ENCODE data around the gene AMIGO1.
"Not testable (repeated sequence)": the region's sequence is repeated elsewhere in the genome, so short reads cannot be mapped to it uniquely, and the experiment has no call there.

AMIGO1 gene

DNA sequence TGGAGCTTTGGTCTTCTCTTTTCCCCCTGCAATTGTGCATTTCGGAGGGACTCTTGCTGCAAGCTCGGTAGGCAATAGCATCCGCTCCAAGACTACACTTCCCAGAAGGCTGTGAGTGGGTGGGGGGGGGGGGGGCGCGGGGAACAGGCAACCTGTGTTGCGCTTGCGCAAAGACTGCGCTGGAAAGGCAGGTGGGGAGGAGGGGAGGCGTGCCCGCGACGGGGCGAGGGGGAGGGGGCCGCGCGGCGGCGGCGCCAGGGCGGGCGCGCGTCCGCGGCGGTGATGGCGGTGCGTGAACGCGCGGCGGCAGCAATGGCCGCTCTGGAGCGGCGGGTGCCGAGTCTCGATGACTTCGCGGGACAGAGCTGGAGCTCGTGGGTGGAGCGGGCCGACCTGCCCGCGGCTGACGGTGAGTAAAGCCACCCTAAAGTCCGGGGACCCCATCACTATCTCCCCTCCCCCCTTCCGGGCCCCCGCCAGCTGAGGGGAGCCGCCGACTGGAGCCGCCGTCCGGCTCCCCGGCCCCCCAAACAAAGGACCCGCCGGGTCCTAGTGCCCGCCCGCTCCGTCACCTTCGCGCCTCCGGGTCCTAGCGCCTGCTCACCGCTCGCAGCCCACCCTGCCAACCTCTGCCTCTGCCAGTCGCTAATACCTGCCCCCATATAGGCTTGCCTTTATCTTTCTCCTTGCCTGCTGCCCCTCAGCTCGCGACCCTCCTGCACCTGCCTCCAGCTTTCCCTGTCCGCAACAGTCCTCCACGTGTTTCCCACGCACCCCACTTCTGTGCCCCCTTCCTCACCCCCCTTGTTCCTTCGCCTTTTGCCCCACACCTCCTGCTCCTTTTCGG, 25.6 kb downstream of the AMIGO1 start, which contains the start of gene ATXN7L2:
ATXN7L2 (plus strand) TSS at position 234 of the 847 bp plus-strand sequence; CDS start at position 283, 49 bp downstream.
- DNase-seq (ENCODE audit: low read depth in 2 of 2) = peak; percentile 88 to 90

DNA sequence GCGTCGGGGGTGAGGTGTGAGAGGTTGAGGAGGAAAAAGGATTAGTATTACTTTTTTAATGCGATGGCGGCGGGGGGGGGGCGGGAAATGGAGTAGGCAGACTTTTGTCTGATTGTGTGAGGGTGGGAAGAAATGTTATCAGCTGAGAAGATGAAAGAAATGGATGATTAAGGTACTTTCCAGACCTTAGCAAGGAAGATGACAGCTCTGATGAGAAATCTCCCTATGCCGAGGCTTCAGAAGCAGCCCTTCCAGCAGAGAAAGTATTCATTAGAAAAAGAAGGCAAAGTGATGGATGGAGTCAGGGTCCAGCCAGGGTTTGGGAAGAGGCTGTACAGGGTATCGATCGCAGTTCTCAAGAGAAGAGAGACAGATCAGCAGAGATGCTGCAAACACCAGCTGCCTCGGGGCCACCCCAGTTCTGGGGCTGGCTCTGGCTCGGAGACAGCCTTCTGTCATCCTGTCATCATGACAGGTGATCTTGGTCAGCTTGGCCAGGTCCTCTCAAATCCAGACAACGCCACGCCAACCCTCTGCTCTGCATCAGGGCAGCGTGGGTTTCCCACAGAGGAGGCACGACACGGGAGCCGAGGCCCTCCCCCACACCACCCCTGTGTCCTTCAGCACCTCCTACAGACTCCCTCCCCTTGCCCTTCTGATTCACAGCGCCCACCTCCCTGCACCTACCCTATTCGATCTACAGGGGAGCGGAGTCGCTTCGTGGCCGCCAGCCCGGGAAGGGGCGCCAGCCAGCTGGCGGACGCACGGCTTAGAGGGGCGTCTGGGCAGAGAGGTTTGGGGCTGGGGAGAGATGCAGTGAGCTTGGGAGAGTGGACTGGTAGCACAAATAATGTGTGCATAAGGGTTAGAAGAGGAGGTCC, 26.5 kb downstream of the AMIGO1 start:
- DNase-seq (ENCODE audit: low read depth in 2 of 2) = no peak

DNA sequence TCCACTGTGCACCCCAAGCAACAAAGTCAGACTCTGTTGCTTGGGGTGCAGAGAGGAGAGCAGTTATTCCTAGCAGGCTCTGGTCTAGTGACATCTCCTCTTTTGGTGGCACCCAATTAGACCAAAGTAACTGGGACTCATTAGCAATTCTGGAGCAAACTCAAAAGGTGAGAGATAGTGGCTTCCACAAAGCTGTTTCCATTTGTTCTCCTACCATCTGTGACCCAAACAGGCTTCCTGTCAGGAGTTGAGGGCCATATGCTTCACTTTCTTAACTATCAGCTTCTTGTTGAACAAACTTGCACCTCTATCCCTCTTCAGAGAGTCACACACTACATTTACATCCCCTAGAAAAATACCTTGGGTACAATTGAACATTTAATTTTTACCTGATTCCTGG, 27.3 kb downstream of the AMIGO1 start:
- no peak for DNase-seq (ENCODE audit: low read depth in 2 of 2)

DNA sequence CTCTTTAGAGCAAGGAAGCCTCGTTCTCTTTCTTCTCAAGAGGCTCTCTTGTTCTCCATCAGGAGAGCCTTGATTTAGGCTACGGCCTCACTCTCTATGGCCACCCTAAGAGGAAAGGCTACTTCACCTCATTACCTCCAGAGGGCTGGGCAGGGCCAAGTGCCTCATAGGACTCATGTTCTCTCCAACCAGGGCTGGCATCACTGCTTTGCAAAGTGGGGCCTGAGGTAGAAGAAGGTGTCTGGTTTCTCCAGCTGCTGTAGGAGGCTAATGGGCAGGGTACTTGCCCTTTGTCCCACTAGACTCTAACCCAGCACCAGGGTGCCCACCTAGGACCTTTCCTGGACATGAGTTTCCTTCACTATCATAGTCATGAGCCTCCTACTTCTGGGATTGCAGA, 27.9 kb downstream of the AMIGO1 start:
- no peak for DNase-seq (ENCODE audit: low read depth in 2 of 2)

DNA sequence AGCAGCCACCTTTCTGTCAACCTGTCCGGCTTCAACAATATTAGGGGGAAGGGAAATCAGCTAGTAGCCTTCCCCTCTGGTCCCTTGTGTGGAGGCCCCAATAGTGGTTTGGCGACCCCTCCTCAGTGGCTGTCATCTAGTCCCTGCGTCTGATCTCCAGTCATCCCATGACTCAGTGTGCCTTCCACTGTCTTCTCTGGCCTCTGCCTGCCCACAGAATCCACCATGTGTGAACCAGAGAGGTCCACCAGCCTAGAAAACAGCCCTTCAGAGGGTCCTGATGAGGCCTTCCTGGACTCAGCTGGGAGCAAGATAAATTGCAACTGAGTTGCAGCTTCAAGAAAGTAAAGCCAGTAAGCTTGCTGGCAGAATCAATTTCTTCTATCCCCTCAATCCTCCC, 29.6 kb downstream of the AMIGO1 start:
- DNase-seq (ENCODE audit: low read depth in 2 of 2) = no peak

DNA sequence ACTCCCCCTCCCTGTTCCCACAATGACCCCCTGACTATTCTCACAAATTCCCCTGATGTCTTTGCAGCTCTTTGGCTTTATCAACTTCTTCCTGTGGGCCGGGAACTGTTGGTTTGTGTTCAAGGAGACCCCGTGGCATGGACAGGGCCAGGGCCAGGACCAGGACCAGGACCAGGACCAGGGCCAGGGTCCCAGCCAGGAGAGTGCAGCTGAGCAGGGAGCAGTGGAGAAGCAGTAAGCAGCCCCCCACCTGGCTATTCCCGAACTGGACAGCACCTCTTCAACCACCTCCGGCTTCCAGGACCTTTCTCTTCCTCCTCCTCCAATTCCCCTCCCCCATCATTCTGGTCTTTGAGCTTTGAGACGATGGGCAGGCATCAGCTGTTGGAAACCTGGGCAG, 30.2 kb downstream of the AMIGO1 start:
- no peak for DNase-seq (ENCODE audit: low read depth in 2 of 2)

DNA sequence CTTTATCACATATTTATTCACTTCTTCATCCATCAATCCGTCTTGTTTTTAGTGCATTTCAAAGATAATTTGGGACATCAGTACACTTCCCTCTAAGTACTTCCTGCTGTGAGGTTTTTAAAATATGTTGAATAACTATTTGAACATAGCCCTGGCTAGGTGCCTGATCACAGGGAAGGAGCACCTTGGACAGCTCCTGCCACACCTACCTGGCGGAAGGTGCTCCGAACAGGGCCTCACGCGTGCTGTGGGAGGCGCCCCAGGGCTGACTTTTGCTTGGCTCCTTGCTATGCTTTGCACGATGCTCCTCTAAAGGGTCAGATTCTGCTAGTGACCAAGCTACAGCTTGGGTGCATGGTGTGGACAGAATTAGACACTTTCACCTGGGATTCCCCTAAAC, 30.7 kb downstream of the AMIGO1 start:
- no peak for DNase-seq (ENCODE audit: low read depth in 2 of 2)

DNA sequence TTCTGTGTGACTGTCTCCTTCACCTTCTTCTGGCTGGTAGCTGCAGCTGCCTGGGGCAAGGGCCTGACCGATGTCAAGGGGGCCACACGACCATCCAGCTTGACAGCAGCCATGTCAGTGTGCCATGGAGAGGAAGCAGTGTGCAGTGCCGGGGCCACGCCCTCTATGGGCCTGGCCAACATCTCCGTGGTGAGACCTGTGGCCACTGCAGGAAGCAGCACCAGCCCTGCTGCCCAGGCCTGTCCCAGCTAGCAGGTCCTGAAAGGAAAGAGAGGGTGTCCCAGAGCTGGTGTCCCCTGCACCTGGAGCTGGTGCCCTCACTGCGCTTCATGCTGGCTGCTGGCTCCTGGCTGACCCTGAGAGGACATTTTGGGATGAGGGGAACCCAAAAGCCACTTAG, 31.7 kb downstream of the AMIGO1 start:
- no peak for DNase-seq (ENCODE audit: low read depth in 2 of 2)

DNA sequence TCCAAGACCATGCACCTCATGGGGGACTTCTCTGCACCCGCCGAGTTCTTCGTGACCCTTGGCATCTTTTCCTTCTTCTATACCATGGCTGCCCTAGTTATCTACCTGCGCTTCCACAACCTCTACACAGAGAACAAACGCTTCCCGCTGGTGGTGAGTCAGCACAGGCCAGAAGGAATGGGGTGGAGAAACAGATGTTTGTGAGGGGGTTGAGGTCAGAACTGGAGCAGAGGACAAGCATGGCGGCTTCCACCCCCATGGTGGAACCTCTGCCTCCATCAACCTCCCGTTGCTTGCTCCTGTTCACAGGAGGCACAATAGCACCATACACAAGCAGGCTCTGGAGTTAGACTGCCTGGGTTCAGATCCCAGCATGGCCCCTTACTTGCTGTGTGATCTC, 32.7 kb downstream of the AMIGO1 start:
- DNase-seq (ENCODE audit: low read depth in 2 of 2) = no peak

DNA sequence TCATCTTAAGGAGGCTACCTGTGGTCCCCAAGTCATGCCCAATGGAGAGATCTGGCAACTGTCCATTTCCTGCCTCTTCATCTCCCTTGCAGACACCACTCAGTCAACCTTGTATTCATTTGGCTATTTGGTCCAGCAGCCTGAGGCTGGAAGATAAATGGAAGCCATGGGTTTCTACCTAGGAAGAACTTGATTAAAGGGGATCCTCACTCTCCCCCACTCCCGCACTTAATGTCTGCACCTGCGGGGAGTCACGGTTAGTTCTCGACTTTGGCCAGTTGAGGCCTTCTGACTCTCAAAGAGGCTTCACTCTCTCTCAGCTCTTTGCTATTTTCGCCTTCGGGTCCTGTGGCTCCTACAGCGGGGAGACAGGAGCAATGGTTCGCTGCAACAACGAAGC, 34.3 kb downstream of the AMIGO1 start:
- DNase-seq (ENCODE audit: low read depth in 2 of 2) = no peak

DNA sequence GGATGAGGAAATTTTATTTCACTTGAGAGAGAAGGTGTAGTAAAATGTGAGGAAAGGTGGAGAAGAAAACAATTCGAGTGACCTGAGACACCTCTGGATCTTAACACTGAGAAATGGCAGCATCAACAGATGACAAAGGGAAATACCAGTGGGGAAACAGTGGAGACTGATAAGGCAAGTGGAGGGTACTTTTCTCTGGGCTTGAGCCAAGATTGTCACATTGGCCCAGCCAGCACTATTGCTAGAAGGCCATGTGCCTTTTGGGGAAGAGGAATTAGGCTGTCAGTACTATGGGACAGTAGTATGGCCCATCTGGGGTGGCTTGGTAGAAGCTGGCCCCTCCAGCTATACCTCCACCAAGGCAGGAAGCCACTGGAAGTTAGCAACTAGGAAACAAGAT, 34.8 kb downstream of the AMIGO1 start:
- no peak for DNase-seq (ENCODE audit: low read depth in 2 of 2)

DNA sequence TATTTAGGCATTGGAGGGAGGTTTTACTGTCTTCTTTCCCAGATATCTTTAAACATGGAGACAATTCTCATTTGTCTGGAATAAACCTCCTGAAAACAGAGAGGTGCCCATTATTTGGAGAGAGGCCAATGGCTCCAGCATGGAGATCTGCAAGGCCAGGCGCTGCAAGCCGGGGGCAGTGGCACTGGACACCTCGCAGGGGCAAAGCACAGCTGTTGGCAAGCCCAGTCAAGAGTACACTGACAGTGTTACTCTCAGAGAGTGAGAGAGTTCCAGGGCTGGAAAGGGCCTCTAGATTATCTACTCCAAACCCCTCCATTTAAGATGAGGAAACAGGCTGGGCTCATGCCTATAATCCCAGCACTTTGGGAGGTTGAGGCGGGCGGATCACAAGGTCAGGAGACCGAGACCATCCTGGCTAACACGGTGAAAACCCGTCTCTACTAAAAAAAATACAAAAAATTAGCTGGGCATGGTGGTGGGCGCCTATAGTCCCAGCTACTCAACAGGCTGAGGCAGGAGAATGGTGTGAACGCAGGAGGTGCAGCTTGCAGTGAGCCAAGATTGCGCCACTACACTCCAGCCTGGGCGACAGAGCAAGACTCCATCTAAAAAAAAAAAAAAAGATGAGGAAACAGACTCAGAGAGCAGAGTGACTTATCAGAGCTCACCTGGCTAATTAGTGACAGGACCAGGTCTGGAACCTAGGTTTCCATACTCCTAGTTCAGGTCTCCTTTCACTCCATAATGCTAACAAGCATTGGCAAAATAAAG, 36.1 kb downstream of the AMIGO1 start:
- not testable (repeated sequence) for DNase-seq (ENCODE audit: low read depth in 2 of 2)

DNA sequence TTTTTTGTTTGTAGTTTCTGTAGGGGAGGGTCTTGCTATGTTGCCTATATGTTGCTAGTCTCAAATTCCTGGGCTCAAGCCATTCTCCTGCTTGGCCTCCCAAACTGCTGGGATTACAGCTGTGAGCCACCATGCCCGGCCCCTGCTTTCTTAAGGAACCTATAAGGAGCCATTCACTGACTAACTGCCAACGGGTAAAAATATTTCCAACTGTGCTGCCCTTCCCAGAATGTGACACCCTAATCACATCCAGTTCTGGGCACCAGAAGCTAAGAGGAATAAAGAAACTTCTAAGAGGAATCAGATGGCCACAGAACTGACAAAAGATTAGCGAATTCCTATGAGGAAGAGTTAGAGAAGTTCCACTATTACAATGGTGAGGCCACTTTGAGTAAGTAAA, 36.7 kb downstream of the AMIGO1 start:
- DNase-seq (ENCODE audit: low read depth in 2 of 2) = no peak

DNA sequence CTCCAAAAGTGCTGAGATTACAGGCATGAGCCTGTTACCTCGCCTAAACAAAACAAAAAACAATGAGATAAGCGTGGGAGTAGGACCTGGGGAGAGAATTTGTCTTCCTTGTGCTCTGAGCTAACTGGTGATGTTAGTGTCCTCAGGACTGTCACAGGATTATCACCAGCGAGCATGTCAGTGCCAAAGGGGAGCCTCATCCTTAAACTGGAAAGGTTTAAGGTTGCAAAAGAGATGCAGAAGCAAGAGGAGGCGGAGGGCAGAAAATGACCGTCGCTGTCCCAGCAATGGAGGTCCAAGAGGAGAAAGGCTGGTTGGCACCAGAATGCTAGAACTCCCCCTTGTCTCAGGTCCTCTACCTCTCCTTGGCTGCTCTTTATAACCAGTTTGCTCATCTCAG, 39.3 kb downstream of the AMIGO1 start:
- no peak for DNase-seq (ENCODE audit: low read depth in 2 of 2)

DNA sequence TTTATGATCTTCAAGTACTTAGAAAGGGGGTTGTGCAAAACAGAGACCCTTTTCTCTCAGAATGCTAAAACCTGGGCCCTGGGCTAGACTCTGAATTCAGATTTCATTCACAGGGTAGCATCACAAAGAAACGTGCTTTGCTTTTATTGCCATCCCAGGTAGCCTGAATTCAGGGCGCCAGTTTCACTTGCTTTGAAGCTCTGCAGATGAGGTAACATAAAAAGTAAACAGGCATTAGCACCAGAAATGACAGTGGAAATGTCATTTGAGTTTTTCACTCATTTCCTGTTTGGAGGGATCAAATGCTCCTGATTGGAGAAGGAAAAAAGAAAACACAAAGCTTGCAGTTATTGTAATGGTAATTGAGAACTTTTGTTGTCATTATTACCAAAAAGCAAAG, 40.6 kb downstream of the AMIGO1 start:
- DNase-seq (ENCODE audit: low read depth in 2 of 2) = no peak

DNA sequence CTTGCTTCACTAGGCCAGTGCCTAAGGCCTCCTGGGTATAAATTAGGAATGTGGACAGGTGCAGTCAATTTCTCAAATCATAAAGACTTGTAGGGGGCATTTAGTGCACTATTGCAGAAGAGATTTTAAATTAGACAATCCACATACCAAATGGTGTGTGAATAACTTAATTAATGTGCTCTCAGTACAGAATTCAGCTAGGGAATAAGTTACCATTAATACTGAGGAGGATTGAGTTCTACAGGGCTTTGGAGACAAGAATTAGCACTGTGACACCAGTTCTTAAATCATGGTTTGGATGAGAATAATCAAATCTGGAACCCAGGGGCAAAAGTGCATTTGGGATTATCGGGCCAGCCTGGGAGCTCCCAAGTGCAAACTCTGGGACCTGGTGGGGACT, 41.5 kb downstream of the AMIGO1 start:
- no peak for DNase-seq (ENCODE audit: low read depth in 2 of 2)

DNA sequence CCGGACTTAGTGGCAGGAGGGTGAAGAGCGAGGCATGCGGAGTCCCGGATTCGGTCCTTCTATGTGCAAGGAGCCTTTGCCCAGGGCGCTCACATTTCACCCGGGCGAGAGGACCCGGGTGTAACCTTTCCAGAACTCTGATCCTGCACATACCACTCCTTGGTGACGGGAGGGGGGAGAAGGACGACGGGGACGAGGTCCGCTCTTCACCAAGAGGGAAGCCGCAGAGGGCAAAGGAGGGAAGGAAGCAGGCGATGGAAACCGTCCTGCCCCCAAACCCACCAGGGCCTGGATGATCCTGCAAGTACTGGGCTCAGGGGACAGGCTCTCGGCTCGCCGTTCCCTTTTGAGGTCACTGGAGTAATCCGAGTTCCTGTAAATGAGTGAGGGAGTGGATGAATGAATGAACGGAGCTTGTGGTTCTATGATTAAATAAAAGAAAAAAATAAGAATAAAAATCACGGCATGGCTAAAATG, 42.2 kb downstream of the AMIGO1 start:
- no peak for DNase-seq (ENCODE audit: low read depth in 2 of 2)

DNA sequence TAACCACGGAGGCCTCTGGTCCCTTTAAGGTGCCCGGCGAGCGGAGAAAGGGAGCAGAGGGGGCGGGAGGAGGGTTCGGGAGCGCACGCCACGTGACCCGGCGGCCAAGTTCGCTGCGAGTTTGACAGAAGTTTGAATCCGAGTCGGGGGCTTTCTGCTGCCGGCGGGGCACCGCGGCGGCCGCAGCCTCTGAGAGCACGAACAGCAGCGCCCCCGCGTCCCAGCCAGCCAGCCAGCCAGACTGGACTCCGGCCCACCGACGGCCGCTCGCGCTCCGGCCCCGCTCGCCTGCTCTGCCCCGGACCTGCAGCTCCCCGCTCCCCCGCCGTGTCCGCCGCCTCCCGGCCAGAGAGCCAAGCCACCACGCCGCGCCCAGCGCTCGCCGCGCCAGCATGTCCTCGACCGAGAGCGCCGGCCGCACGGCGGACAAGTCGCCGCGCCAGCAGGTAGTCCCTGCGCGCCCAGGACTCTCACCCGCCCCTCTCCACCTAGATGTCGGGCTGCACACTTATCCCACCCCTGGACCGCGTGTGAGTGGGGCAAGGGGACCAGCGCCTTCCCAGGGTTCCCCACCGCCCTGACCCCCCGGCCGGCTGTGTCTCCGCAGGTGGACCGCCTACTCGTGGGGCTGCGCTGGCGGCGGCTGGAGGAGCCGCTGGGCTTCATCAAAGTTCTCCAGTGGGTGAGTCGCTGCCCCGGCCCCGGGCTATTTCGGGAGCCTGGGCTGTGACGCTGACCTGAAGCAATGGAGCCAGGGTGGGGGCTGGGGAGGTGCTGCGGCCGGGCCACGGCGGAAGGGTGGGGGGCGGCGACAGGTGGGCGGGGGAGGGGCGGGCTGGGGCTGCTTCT, 42.9 kb downstream of the AMIGO1 start, which contains the start of gene SYPL2:
SYPL2 (plus strand) TSS at position 95 of the 849 bp plus-strand sequence; CDS start at position 393, 298 bp downstream.
- DNase-seq (ENCODE audit: low read depth in 2 of 2) = no peak

DNA sequence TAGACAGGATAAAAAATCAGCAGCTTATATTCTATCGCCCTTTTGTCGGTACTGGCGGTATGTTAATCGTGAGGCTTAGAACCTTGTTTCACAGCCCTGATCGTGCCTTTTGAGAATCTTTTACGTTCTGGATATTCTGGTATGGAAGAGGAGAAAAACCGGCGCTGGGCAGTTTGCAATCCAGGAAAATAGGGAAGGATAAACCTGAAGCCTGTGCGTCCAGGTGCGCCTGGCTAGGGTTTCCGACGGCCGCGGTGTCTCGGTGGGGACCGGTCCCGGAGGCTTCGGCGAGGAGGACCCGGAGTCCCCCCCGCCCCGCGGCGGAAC, 43.4 kb downstream of the AMIGO1 start:
- DNase-seq (ENCODE audit: low read depth in 2 of 2) = no peak

DNA sequence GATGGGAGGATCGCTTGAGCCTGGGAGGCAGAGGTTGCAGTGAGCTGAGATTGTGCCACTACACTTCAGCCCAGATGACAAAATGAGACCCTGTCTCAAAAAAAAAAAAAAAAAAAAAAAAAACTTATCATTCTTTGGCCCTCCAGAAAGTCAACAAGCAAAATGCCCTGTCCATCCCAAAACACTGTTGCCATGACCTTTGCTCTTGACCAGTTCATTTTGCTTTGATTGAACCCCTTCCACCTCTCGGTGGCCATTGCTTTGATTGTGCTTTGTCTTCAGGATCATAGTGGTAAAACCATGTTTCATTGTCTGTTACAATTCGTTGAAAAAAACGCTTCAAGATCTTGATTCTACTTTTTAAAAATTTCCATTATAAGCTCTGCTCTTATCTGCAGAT, 51.7 kb downstream of the AMIGO1 start:
- DNase-seq (ENCODE audit: low read depth in 2 of 2) = no peak
